Activated CD8-positive, alpha-beta T cell treated with anti-CD3 and anti-CD28 coated beads, Interleukin-2, amount 10 ng/mL, durations not matched to agents 7 days and 5 days (primary cell): Measurements from ENCODE around the gene ZNF385A. TPM values are rescaled to one million over a fixed set of nuclear protein-coding genes. Genes with fewer than 3 reads are reported as not detected.

ENCODE experiments used
- ATAC-seq: fragments of 150-1000 bp; cut with Tn5 transposase; one replicate; pipeline ENCODE4 v1.10.0; 2021; ENCODE audit warnings: moderate library complexity
- CTCF ChIA-PET: fragments of 350-600 bp; sonication (Branson Sonifier 250); formaldehyde crosslinking; loops from one replicate; lab custom pipeline; 2021; ENCODE audit warnings: antibody characterized with exemption; lab: Charles Lee
- POLR2A ChIA-PET: fragments of 350-600 bp; sonication (Branson Sonifier 250); formaldehyde crosslinking; loops from one replicate; lab custom pipeline; 2021; ENCODE audit warnings: antibody characterized with exemption; lab: Charles Lee
- DNase-seq: peaks from one replicate; pipeline ENCODE4 v3.0.0-alpha.2; 2020
- H3K27ac Mint-ChIP-seq: one replicate; pipeline ENCODE4 v1.8.0; 2021; ENCODE audit warnings: mild to moderate bottlenecking, mixed read lengths
- H3K27me3 Mint-ChIP-seq: one replicate; pipeline ENCODE4 v1.8.0; 2021; ENCODE audit warnings: low read depth, mixed read lengths
- H3K36me3 Mint-ChIP-seq: one replicate; pipeline ENCODE4 v1.8.0; 2021; ENCODE audit warnings: low read depth, mixed read lengths
- H3K4me1 Mint-ChIP-seq: one replicate; pipeline ENCODE4 v1.8.0; 2021; ENCODE audit warnings: low read depth, mixed read lengths
- H3K4me3 Mint-ChIP-seq: one replicate; pipeline ENCODE4 v1.8.0; 2021; ENCODE audit warnings: mild to moderate bottlenecking, mixed read lengths
- H3K9me3 Mint-ChIP-seq: one replicate; pipeline ENCODE4 v1.8.0; 2022; ENCODE audit warnings: mixed read lengths; ENCODE audit not compliant: insufficient read depth
- total RNA-seq, 2 experiments: library from RNA; stranded (reverse); gene quantifications; one replicate each; pipeline ENCODE4 v1.2.3, GENCODE V29; 2021

Gene ZNF385A
- total RNA-seq, 2 experiments from 2014 or later, result 0.55 to 0.74 TPM

GRCh38 chr12:54424224-54424623 lies 39.7 kb upstream of the ZNF385A start:
- DNase-seq (no peak), ATAC-seq (no peak)
- CTCF ChIA-PET, result interaction anchor here (0.9 to 2.9 kb wide), 5 partner anchors 11 to 25 kb away, joined by 4 to 22 read pairs (median 5); no protein-coding TSS in a partner anchor
- peaks cover 35% of the 10 kb centered on the region for H3K4me1 Mint-ChIP-seq
- no peak overlapping the region for H3K4me3 Mint-ChIP-seq
- POLR2A ChIA-PET, result no interaction called here
- H3K27me3 Mint-ChIP-seq, result peaks cover 53% of the 10 kb centered on the region
- H3K9me3 Mint-ChIP-seq, result no peaks in the 10 kb centered on the region
- no peaks in the 10 kb centered on the region for H3K36me3 Mint-ChIP-seq
- no peak overlapping the region for H3K27ac Mint-ChIP-seq

GRCh38 chr12:54423816-54424150 lies 39.2 kb upstream of the ZNF385A start:
- no peaks in the 10 kb centered on the region for H3K9me3 Mint-ChIP-seq
- POLR2A ChIA-PET, result no interaction called here
- H3K4me1 Mint-ChIP-seq, result peaks cover 32% of the 10 kb centered on the region

GRCh38 chr12:54421879-54422250 lies 37.3 kb upstream of the ZNF385A start:
- DNase-seq, result no peak
- CTCF ChIA-PET, result interaction anchor here (11.7 kb wide), 1 partner anchor 20 kb away, joined by 270 read pairs; no protein-coding TSS in a partner anchor
- POLR2A ChIA-PET, result no interaction called here
- Mint-ChIP-seq H3K4me1 (peaks cover 30% of the 10 kb centered on the region), H3K9me3 (no peaks in the 10 kb centered on the region), H3K4me3 (no peak overlapping the region), H3K36me3 (peaks cover 8% of the 10 kb centered on the region), H3K27ac (peak overlapping the region; percentile 44), H3K27me3 (peaks cover 48% of the 10 kb centered on the region)
- ATAC-seq, result no peak

More at GRCh38 chr12:54423816-54424150, 39.2 kb upstream of the ZNF385A start:
- DNase-seq (no peak), ATAC-seq (no peak)
- Mint-ChIP-seq H3K4me3 (no peak overlapping the region), H3K27me3 (peaks cover 53% of the 10 kb centered on the region), H3K36me3 (no peaks in the 10 kb centered on the region), H3K27ac (no peak overlapping the region)
- CTCF ChIA-PET, result interaction anchor here (0.9 to 2.9 kb wide), 4 partner anchors 10 to 56 kb away, joined by 3 to 22 read pairs (median 5); no protein-coding TSS in a partner anchor

- POLR2A ChIA-PET, result no interaction called here
- no peak for DNase-seq
- peaks cover 36% of the 10 kb centered on the region for H3K4me1 Mint-ChIP-seq
- H3K36me3 Mint-ChIP-seq, result peaks cover 10% of the 10 kb centered on the region
- ATAC-seq, result no peak
- no peak overlapping the region for H3K4me3 Mint-ChIP-seq
- CTCF ChIA-PET, result interaction anchor here (11.2 to 11.7 kb wide), 2 partner anchors 17 to 19 kb away, joined by 123 to 270 read pairs; no protein-coding TSS in a partner anchor
- H3K27me3 Mint-ChIP-seq, result peaks cover 43% of the 10 kb centered on the region
- no peaks in the 10 kb centered on the region for H3K9me3 Mint-ChIP-seq
- peak overlapping the region; percentile 44 for H3K27ac Mint-ChIP-seq
These were observed 36.8 kb upstream of the ZNF385A start for GRCh38 chr12:54421175-54421878.

- POLR2A ChIA-PET, result no interaction called here
- Mint-ChIP-seq H3K4me3 (peak overlapping the region; percentile 9), H3K9me3 (no peaks in the 10 kb centered on the region), H3K36me3 (peaks cover 11% of the 10 kb centered on the region), H3K27ac (peak overlapping the region; percentile 75), H3K27me3 (peaks cover 38% of the 10 kb centered on the region), H3K4me1 (peaks cover 41% of the 10 kb centered on the region)
- DNase-seq, result no peak
- no peak for ATAC-seq
- CTCF ChIA-PET, result interaction anchor here (11.2 to 11.7 kb wide), 2 partner anchors 18 to 19 kb away, joined by 123 to 270 read pairs; no protein-coding TSS in a partner anchor
These were observed 36.2 kb upstream of the ZNF385A start for GRCh38 chr12:54420766-54421144.

GRCh38 chr12:54419088-54419887 lies 34.8 kb upstream of the ZNF385A start, which contains the start of gene ITGA5:
ITGA5 (minus strand) TSS chr12:54419266; CDS start chr12:54419198, 68 bp downstream.
- Mint-ChIP-seq H3K36me3 (peaks cover 16% of the 10 kb centered on the region), H3K27me3 (peaks cover 28% of the 10 kb centered on the region), H3K27ac (peak within 1 kb of the TSS; percentile 91), H3K9me3 (no peaks in the 10 kb centered on the region), H3K4me1 (peaks cover 54% of the 10 kb centered on the region), H3K4me3 (peak within 1 kb of the TSS; percentile 94)
- ChIA-PET POLR2A (interaction anchor here (0.6 to 3.5 kb wide), 2 partner anchors 23 to 78 kb away, joined by 4 to 14 read pairs; partner anchors contain the start of gene NCKAP1L), CTCF (interaction anchor here (2.2 to 11.7 kb wide), 3 partner anchors 17 to 40 kb away, joined by 8 to 270 read pairs (median 123); no protein-coding TSS in a partner anchor)
- DNase-seq (no peak), ATAC-seq (peak; percentile 54)

- Mint-ChIP-seq H3K4me1 (peaks cover 61% of the 10 kb centered on the region), H3K27ac (peak overlapping the region; percentile 91), H3K9me3 (no peaks in the 10 kb centered on the region), H3K27me3 (peaks cover 26% of the 10 kb centered on the region), H3K36me3 (peaks cover 19% of the 10 kb centered on the region), H3K4me3 (peak overlapping the region; percentile 94)
- ChIA-PET POLR2A (interaction anchor here (0.6 to 3.5 kb wide), 5 partner anchors 10 to 79 kb away, joined by 4 to 14 read pairs (median 4); partner anchors contain the start of gene NCKAP1L), CTCF (interaction anchor here (1.0 to 11.7 kb wide), 4 partner anchors 17 to 39 kb away, joined by 3 to 270 read pairs (median 66); no protein-coding TSS in a partner anchor)
- DNase-seq (no peak), ATAC-seq (peak; percentile 21)
These were observed 34.0 kb upstream of the ZNF385A start for GRCh38 chr12:54418441-54419087.

- peaks cover 68% of the 10 kb centered on the region for H3K4me1 Mint-ChIP-seq
- H3K36me3 Mint-ChIP-seq, result peaks cover 22% of the 10 kb centered on the region
- H3K27me3 Mint-ChIP-seq, result peaks cover 20% of the 10 kb centered on the region
- DNase-seq, result no peak
- peak overlapping the region; percentile 91 for H3K27ac Mint-ChIP-seq
- no peak for ATAC-seq
- H3K9me3 Mint-ChIP-seq, result no peaks in the 10 kb centered on the region
- ChIA-PET POLR2A (interaction anchor here (0.6 to 3.5 kb wide), 6 partner anchors 11 to 347 kb away, joined by 3 to 14 read pairs (median 4); partner anchors contain the start of gene NCKAP1L), CTCF (interaction anchor here (0.8 to 11.7 kb wide), 7 partner anchors 16 to 39 kb away, joined by 3 to 270 read pairs (median 8); no protein-coding TSS in a partner anchor)
- H3K4me3 Mint-ChIP-seq, result peak overlapping the region; percentile 94
These were observed 33.3 kb upstream of the ZNF385A start for GRCh38 chr12:54417712-54418440.

GRCh38 chr12:54416687-54417603 lies 32.4 kb upstream of the ZNF385A start:
- ChIA-PET POLR2A (interaction anchor here (1.2 to 3.5 kb wide), 5 partner anchors 11 to 81 kb away, joined by 4 to 14 read pairs (median 4); partner anchors contain the start of gene NCKAP1L), CTCF (interaction anchor here (0.8 to 11.7 kb wide), 9 partner anchors 11 to 176 kb away, joined by 3 to 270 read pairs (median 7); no protein-coding TSS in a partner anchor)
- Mint-ChIP-seq H3K36me3 (peaks cover 25% of the 10 kb centered on the region), H3K27me3 (peaks cover 11% of the 10 kb centered on the region), H3K27ac (peak overlapping the region; percentile 94), H3K9me3 (no peaks in the 10 kb centered on the region), H3K4me3 (peak overlapping the region; percentile 94), H3K4me1 (peaks cover 76% of the 10 kb centered on the region)
- ATAC-seq, result no peak
- DNase-seq, result no peak
